T-helper 2 cell (primary cell): ENCODE data around the gene CORO2B.

Experiments
- DNase-seq, 5 experiments: peaks; one replicate each; pipeline versions ENCODE4 v3.0.0 to v3.0.0-alpha.2; 2012 to 2022

The CORO2B gene

GRCh38 chr15:68612503-68612902 is 33.7 kb downstream of the CORO2B start:
- no peak for DNase-seq

GRCh38 chr15:68612979-68613740 is 34.4 kb downstream of the CORO2B start:
- no peak for DNase-seq

GRCh38 chr15:68614286-68615035 is 35.7 kb downstream of the CORO2B start:
- no peak for DNase-seq

- DNase-seq, result no peak
Observed at GRCh38 chr15:68615301-68615700, 36.5 kb downstream of the CORO2B start.

- no peak for DNase-seq
Observed at GRCh38 chr15:68615811-68616210, 37.0 kb downstream of the CORO2B start.

GRCh38 chr15:68616397-68616796 is 37.6 kb downstream of the CORO2B start:
- no peak for DNase-seq

- DNase-seq, result no peak
Observed at GRCh38 chr15:68617001-68617400, 38.2 kb downstream of the CORO2B start.

- DNase-seq, result no peak
Observed at GRCh38 chr15:68617777-68618176, 39.0 kb downstream of the CORO2B start.

- DNase-seq, result no peak
Observed at GRCh38 chr15:68618394-68618793, 39.6 kb downstream of the CORO2B start.

GRCh38 chr15:68618908-68619698 is 40.3 kb downstream of the CORO2B start:
- no peak for DNase-seq

- no peak for DNase-seq
Observed at GRCh38 chr15:68620721-68621527, 42.1 kb downstream of the CORO2B start.

GRCh38 chr15:68621535-68621934 is 42.7 kb downstream of the CORO2B start:
- no peak for DNase-seq

GRCh38 chr15:68623301-68623892 is 44.6 kb downstream of the CORO2B start:
- no peak for DNase-seq

GRCh38 chr15:68625853-68626252 is 47.1 kb downstream of the CORO2B start:
- no peak for DNase-seq

- DNase-seq, result no peak
Observed at GRCh38 chr15:68626283-68626682, 47.5 kb downstream of the CORO2B start.

- no peak for DNase-seq
Observed at GRCh38 chr15:68626739-68627138, 47.9 kb downstream of the CORO2B start.

- DNase-seq, result no peak
Observed at GRCh38 chr15:68627476-68627875, 48.7 kb downstream of the CORO2B start.

- no peak for DNase-seq
Observed at GRCh38 chr15:68627995-68628394, 49.2 kb downstream of the CORO2B start.

- DNase-seq, result no peak
Observed at GRCh38 chr15:68629519-68630210, 50.9 kb downstream of the CORO2B start.

- no peak for DNase-seq
Observed at GRCh38 chr15:68630211-68630555, 51.4 kb downstream of the CORO2B start.

- no peak for DNase-seq
Observed at GRCh38 chr15:68630836-68631235, 52.0 kb downstream of the CORO2B start.
